GM18508 (cell line): ENCODE results near the gene CEP131.

Experiments
- ATAC-seq: cut with Tn5 transposase; IDR thresholded peaks from one replicate; pipeline ENCODE4 v1.9.1; 2021; ENCODE audit warnings: moderate number of reproducible peaks; ENCODE audit not compliant: insufficient read depth, unreplicated experiment

Gene CEP131

DNA sequence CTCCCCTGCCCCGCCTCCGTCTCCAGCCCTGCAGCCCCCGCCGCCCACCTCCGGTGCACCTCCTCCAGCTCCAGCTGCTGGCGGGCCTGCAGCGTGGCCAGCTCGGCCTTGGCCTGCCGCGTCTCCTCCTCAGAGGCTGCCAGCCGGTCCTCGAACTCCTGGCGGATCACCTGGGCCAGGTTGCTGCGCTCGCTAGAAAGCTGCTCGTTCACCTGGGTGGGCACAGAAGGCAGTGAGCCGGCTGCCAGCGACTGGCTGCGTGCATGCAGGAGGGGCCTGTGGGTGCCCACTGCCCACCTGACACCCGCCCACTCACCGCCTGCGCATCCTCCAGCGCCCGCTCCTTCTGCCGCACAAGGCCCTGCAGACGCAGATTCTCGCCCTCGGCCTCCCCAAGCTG, 32.2 kb downstream of the CEP131 start:
- ATAC-seq, result no peak

DNA sequence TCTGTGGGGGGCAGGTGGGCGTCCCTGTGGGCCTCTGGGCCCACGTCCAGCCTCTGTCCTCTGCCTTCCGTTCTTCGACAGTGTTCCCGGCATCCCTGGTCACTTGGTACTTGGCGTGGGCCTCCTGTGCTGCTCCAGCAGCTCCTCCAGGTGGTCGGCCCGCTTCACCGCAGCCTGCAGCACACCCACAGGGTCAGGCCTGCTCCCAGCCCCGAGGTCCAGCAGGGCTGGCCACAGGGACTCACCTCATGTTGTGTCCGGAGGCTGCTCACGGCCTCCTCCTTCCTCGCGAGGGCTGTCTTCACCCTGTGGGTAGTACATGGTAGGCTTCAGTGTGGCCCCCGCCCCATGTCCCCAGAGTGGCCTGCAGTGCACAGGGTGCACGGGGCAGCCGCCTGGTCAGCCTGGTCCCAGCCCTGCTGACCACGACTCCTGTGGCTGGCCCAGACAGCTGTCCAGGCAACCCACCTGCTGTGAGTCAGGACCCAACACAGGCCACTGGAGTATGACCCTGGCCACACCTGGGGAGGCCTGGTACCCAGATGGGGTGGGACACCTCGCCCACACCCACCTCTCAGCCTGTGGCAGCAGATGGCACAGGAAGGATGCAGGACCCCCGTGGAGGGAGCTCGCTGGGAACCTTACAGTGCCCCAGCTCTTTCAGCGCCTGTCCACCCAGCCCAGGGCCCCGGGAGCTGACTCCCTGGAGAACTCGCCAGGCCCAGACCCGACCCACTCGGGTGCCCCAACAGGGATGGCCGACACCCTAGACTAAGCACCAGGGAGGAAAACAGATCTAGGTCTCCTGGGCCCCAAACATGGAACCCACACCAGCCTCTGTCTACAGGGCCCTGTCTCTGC, 32.9 kb downstream of the CEP131 start:
- ATAC-seq, result no peak

DNA sequence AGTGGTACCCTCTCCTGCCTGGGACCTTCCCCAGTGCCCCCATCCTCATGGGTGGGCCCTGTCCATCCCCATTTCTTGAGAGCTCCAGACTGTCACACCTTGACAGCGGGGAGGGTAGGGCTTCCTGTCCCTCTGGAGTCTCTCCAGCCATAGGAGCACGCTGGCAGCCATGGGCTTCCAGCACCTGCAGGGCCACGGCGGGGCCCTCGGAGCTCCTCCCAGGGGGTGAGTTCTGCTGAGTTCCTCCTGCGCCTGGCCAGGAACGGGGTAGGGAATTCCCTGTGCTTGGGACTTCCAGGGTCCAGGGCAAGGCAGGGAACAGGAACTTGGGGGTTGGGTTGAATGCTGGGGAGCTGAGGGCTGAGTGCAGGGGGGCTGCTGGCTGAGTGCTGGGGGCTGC, 33.7 kb downstream of the CEP131 start:
- ATAC-seq, result no peak

DNA sequence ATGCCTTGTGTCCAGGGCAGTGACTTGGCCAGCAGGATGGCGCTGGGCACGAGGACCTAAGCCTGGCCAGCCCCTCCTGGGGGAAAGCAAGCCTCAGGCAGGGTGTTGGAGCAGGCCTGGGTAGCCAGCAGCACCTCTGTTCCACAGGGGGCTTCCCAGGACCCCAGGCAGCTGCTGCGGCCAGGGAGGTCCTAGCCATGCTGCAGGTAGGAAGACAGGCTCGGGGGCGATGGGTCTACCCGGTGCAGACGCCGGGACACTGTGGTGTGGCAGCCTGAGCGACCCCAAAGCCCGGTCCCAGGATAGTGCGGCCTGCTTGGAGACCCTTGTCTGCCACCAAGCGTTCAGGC, 34.3 kb downstream of the CEP131 start:
- ATAC-seq, result no peak

DNA sequence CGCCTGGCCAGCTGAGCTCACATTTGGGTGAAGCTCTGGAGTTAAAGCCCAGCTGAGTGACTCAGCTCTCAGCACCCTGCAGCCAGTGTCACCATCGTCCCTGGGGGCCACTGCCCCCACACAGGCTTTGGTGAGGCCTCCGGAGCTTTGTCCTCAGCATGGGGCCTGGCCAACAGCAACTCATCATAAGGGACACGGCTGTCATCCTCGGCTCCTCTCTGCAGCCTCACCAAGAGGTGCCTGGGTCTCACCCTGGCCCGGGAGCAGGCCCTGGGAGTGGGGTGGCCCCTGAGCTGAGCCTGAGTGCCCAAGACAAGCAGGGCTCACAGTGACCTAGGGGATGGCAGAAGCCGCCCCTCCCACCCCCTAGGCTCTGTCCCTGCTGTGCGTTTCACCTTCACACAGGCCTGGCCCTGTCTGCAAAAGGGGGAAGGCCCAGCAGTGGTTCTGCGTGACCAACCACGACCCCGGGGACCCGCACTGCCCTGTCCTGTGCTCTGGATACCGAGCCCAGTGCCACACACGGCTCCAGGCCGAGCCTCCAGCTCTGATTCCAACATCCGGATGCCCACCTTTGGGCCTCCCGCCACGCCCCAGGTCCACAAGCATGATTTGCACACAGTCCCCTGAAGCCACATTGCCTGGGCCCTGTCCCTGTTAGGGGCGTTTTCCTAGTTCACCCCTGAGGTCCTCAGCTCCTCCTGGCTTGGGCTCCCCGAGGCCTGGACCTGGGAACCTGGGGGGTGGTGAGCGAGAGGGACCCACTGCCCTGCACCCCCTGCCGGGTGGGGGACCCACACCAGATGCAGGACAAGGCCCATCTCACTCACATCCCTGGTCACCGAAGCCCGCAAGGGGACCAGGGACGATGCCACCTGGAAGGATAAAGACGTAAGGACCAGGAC, 34.9 kb downstream of the CEP131 start:
- ATAC-seq, result no peak

DNA sequence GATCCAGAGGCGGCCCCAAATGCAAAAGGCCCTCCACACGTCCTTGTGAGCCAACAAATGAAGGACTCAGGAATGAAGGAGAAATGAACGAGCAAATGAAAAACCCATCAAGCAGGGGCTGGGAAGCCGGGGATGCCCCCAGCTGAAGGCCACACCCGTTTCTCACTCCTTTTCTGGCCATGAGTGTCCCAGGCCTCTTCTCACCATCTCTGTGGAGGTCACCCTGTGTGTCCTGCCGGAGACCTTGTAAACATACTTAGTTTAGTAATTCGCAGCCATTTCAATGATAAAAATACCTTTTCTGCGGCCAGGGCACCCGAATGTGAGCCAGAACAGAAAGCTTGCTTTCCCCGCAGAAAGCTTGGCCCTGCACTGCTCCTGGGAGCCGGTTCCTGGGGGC, 35.6 kb downstream of the CEP131 start:
- ATAC-seq, result no peak

DNA sequence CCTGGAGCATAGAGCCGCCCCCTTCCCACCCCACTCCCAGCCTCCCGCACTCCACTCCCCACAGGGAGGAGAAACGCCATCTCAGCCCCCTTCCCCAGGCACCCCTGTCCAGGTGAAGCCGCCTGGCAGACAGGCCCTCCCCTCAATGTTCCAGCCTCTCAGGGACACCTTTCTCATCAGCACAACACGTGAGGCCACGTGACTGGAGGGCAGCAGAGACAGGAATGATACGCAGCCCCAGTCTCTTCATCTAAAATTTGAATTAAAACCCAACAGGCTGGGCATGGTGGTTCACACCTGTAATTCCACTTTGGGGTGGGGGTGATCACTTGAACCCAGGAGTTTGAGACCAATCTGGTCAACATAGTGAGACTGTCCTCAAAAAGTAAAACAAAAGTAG, 36.6 kb downstream of the CEP131 start:
- no peak for ATAC-seq

DNA sequence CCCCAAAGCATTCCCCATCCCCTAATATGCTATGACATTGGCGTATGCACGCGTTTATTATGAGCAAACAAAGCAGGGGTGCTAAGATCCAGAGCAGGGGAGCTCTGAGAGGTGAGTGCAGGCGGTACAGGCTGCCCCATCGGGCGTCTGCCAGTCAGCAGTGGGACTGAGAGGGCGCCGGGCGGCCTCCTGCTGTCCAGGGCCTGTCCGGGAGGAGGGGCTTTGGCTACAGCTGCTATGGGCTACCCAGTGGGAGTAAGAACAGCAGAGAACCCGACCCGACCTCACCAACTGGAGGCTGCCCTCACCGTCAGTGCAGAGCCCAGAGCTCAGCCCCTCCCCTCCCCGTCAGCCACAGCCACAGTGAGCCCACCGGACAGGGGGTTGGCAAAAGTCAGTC, 38.2 kb downstream of the CEP131 start:
- ATAC-seq, result no peak

DNA sequence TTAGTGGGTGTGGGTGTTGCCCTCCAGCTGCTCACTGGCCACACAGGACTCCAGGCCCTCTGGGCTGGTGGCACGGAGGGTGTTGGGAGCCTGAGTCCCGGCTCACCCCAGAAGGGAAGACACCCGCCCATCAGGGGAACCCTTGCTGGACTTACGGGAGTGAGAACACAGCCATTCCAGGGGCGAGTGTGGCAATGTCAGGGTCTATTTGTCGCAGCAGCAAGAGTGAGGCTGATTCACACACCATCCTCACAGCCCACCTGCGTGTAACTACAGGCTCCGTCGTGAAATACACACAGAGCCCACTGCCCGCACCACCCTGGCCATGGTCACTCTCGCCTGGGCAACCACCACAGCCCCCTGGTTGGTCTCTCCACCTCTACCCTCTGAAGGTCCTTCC, 39.0 kb downstream of the CEP131 start:
- no peak for ATAC-seq

DNA sequence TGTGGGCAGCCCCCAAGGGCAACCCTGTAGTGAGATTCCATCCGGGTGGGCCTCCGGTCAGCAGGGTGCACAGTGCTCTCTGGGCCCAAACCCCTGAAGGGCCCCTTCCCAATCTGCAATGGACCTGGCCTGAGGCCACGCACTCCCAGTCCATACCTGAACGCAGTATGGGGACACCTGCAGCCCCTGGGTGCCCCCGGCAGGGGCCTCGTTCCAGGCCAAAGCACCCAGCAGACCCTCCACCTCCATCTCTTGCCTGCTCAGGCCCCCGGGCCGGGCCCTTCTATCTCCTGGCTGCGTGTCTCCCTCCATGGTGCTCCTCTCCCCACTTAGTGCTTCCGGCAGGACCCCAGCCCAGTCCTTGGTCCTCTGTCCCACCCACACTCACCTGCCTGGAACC, 39.4 kb downstream of the CEP131 start:
- no peak for ATAC-seq

DNA sequence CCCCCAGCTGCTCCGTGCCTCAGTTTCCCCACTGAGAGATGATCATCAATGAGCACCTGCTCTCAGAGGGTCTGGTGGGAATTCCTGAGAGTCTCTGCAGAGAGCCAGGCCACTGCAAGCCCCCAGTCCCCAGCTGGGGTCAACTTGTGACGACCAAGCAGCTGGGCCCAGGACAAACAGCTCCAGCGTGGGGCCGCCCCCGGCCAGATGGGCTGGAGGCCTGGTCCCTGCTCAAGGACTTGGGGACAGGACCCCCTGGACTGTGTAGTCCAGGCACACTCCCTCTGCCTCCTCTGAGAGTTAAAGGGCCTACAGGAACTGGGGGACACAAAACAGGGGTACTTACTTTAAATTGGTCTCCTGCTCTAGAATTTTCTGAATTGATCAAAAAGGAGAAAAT, 40.2 kb downstream of the CEP131 start:
- ATAC-seq, result no peak

DNA sequence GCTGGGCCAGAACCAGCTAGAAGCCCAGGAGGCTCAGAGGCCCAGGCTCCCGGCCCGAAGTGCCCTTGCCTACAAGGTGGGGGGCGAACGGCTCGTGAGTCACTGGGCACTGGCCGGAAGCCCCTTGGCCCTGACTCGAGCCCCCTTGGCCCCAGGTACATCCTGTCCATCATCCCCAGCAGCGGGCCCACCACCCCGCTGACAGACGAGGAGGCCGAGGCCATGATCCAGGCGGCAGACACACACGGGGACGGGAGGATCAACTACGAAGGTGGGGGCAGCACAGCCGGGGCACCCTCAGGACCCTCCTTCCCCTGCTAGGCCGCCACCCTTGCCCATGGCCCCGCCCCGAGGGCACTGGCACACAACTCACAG, 41.0 kb downstream of the CEP131 start:
- no peak for ATAC-seq

DNA sequence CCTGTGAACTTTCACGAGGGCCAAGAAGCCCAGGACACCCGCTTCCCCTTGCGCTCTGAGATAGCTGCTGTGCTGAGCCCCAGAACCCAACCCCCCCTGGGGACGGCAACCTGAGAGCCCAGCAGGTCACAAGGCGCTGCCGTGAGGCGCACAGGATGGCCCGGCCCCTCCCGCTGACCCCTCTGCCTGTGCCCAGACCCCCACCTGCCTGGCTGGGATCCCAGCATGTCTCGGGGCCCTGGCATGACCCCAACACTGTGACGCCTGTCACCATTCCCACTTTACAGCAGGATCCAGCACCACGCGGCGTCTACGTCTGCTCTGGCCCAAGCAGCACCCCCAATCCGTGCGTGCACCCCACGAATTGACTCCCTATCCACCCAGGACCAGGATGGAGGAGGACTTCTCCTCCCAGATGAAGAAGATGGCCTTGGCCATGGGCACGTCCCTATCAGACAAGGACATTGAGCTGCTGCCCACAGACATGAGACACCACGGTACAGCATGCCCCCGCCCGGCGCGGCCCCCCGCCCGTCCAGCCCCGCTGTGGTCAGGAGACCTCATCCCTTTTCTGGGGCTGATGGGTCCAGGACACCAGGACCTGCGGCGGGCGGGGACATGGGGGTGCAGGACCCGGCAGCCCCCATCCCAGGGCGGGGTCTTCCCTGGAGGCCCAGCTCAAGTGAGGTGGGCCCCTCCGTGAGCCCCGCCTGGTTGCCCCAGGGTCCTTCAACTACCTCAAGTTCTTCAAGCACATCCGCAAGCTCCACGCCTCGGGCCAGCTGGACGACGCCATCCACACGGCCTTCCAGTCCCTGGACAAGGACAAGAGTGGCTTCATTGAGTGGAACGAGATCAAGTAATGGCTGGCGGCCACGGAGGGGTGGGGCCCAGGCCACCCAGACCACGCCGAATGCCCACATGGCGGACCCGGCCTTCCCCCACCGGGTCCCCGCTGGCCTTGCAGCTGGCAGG, 41.6 kb downstream of the CEP131 start:
- no peak for ATAC-seq

DNA sequence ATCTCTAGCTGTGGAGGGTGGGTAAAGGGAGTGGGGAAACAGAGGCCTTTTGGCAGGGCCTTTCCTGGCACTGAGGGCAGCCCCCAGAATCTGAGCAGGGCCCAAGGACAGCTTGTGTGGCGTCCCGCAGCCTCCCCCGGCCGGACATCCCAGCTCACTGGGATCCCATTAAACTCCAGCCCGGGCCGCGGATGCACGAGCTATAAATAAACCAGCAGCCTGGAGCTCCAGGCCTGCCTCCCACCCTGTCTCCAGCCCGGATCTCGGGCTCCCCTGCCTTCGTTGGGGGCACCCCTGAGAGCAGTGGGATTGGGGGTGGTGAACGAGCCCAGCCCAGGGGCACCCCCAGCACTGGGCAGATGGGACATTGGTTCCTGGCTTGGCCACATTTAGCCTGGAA, 42.9 kb downstream of the CEP131 start:
- ATAC-seq, result no peak

DNA sequence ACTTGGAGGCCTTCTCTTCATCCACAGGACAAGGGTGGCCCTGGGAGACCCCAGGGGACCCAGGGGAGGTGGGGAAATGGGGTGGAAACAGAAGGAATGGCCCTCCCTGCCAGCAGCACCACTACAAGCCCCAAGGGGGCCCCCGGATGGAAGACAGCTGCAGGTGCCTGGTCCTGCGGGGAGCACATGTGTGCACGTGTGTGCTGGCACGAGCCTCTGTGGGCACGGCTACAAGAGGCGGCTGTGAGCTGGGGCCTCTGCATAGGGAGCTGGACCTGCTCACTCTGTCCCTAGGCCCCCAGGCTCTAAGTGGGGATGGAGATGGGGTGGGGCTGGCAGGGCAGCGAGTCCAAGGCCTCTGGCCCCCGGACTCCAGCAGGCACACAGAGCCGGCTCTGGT, 43.5 kb downstream of the CEP131 start:
- ATAC-seq, result no peak

DNA sequence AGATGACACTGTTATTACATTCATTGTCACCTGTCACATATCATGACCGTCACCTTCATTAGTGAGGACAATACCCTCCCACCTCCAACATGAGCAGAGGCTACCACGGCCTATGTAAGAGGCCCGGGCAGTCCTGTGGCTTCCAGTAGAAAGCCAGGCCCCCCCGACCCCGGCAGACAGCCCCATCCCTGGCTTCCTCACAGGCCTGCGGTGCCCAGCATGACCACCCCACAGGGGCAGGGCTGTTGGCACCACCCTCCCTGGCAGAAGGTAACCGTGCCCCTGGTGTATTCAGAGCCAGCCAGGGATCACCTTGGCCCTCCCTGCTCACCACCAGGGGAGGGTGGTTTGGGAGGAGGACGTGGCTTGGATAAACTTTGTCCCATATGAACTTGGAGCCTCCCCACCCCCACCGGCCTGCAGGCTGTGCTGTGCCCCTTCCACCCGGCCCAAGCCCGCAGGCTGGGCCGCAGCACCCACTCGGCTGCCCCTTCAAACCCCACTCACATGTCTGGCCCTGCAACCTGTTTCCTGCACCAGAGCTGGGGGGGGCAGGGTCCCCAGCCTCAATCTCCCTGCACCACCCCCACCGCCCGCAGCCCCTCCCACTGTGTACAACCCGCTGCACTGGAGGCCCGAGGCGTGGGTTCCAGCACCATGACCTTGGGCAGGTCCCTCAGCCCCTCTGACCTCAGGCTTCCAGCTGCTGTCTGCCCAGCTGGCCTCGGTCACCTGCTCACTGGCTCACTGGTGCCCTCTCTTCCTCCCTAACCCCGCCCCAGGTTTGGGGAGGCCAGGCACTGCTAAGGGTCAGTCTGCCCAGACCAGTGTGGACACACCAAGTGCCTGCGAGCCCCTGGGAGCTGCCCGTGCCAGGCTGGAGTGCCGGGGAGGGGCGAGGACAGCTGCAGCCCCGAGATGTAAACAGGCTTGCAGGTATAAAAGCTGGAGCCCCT, 44.4 kb downstream of the CEP131 start:
- no peak for ATAC-seq

DNA sequence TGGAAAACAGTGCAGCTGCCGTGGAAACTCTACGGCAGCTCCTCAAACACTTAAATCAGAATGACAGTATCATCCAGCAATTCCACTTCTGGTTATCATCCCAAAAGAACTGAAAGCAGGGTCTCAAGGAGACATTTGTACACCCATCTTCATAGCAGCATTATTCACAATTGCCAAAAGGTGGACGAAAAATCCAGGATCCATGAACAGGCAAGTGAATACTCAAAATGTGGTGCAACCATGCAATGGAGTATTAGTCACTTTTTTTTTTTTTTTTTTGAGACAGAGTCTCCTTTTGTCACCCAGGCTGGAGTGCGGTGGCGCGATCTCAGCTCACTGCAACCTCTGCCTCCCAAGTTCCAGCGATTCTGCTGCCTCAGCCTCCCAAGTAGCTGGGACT, 46.1 kb downstream of the CEP131 start:
- no peak for ATAC-seq

DNA sequence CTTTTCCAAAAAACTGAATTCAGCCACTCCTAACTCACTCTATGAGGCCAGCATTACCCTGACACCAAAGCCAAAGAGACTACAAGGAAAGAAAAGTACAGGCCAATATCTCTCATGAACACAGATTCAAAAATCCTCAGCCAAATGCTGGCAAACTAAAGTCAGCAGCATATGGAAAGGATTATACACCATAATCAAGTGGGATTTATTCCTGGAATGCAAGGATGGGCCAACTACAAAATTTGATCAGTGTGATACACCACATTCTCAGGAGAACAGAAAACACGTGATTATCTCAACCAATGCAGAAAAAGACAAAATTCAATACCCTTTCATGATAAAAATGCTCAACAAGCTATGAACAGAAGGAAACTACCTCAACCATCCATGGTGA, 49.0 kb downstream of the CEP131 start:
- no peak for ATAC-seq

DNA sequence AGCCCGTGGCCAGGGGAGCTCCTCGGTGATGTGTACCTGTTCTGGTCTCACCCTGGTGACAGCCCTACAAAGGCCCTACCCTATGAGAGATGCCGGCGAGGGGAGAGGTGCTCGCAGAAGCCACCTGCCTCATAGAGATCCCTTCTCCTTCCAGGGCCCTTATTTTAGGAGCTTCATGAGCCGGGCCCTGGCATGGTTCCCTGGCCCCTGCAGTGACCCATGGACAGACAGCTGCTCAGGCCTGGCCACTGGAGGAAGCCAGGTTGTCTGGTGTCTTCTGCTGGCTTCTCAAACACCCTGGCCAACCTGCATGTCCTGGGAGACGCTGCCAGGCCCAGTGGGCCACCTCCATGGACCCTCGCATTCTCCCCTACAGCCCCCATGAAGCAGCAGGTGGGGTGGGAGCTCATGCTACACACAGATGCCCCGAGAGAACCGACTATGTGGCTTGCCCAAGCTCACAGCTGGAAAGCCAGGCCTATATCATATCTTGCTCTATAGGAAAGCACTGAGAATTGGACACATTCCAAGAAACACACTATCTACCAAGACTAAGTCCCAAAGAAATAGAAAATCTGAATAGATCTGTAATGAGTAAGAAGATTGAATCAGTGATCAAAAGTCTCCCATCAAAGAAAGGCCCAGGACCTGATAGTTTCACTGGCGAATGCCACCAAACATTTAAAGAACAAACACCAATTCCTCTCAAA, 49.6 kb downstream of the CEP131 start:
- ATAC-seq, result no peak
